ENCODE data around the gene DLGAP3.

DLGAP3 gene

GRCh38 chr1:34906222-34906621, 23.2 kb downstream of the DLGAP3 start:
- no peak for DNase-seq (ENCODE audit: extremely low read depth in 1 of 2, low read depth in 1 of 2)

DNA sequence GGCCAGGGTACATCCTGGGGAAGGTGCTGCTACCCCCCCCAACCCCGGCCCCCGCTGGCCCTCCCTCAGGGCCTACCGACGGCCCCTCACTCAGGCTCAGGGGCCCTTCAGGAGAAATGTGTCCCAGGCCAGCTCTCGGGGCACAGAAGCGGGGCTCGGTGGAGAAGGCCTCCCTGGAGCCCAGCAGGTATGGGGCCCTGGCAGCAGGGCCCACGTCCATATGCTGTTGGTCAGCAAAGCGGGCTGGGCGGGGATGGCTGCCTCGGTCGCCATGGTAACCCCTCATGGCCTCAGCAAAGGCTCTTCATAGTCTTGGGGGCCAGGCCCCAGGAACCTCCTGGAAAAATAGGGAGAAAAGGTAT, 24.4 kb downstream of the DLGAP3 start:
- no peak for DNase-seq (ENCODE audit: extremely low read depth in 1 of 2, low read depth in 1 of 2)

DNA sequence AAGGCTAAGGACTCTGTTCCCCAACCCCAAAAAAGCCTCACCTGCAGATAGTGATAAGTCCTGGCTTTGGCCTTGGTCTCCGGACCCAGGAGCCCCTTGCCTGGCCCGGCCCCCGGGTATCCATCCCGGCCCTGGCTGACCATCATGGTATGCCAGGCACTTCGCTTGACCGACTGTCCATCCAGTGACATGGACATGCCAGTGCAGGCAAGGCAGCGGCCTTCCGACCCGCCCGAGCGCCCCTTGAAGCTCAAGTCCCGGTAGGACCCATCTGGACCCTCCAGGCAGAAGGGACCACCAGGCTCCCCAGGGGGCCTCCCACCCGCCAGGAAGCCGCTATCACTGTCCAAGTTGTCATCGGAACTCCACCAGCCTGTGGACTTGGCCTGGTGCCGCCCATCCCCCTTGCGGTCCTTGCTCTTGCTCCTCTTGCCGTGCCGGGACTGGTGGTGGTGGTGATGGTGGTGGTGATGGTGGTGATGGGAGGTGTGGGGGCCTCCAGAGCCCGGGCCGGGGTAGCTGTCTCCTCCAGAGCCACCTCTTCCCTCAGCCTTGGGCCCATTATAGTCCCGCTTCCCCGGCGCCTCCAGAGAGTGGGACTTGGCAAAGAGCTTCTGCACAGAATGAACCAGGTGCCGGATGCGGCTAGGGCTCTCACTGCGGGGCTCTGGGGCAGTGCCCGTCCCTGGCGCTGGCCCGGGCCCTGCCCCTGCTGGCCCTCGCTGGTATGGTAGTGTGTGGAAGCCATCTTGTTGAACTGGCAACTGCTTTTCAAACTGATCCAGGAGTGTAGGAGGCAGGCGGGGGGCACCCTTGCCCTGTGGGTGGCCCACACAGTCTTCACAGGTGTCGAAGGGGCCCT, 25.0 kb downstream of the DLGAP3 start:
- no peak for DNase-seq (ENCODE audit: extremely low read depth in 1 of 2, low read depth in 1 of 2)

DNA sequence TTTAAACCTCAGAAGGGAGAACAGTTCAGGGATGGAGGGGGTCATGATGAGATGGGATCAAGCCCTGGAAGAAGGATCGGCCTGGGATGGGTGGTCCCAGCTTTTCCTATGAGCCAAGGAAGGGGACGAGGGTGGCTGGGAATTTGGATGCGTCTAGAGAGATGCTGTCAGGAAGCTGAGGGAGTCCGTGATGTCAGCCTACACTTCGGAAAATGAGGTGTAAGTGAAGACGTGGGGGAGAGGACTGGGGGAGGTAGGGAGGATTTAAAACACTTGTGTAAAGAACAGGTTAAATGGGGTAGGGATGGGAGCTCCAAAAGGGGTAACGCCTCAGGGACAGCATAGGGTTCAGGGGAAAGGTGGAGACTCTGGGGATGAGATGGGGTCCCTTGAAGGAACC, 27.5 kb downstream of the DLGAP3 start:
- no peak for DNase-seq (ENCODE audit: extremely low read depth in 1 of 2, low read depth in 1 of 2)

- DNase-seq (ENCODE audit: extremely low read depth in 1 of 2, low read depth in 1 of 2), result no peak
Measured at GRCh38 chr1:34900775-34901502, 28.5 kb downstream of the DLGAP3 start.

DNA sequence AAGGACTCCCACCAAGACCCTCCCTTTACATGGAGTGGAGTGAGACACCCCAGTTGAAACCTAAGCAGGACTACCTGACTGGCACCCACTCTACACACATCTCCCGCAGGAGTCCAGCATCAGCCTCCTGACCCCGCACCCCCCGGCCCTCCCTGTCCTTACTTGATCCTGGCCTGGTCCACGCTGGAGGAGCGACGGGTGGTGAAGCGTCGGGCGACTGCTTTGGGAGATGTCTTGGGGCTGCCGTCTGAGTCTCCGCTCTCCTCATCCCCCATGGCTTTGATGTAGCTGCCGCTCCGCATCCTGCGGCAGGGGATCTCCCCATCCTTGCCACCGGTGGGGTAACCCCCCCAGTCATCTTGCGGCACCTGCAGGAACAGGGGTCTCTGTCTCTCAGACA, 29.5 kb downstream of the DLGAP3 start:
- DNase-seq (ENCODE audit: extremely low read depth in 1 of 2, low read depth in 1 of 2), result no peak

- no peak for DNase-seq (ENCODE audit: extremely low read depth in 1 of 2, low read depth in 1 of 2)
Measured at GRCh38 chr1:34899471-34899870, 30.0 kb downstream of the DLGAP3 start.

GRCh38 chr1:34898330-34898761, 31.1 kb downstream of the DLGAP3 start:
- no peak for DNase-seq (ENCODE audit: extremely low read depth in 1 of 2, low read depth in 1 of 2)

- DNase-seq (ENCODE audit: extremely low read depth in 1 of 2, low read depth in 1 of 2), result no peak
Measured at GRCh38 chr1:34896612-34897011, 32.8 kb downstream of the DLGAP3 start.

GRCh38 chr1:34889705-34890104, 39.7 kb downstream of the DLGAP3 start:
- no peak for DNase-seq (ENCODE audit: extremely low read depth in 1 of 2, low read depth in 1 of 2)

- DNase-seq (ENCODE audit: extremely low read depth in 1 of 2, low read depth in 1 of 2), result no peak
Measured at GRCh38 chr1:34887593-34887992, 41.9 kb downstream of the DLGAP3 start.

- peak; percentile 10 to 29 for DNase-seq (ENCODE audit: extremely low read depth in 1 of 2, low read depth in 1 of 2)
Measured at GRCh38 chr1:34885405-34886247, 43.8 kb downstream of the DLGAP3 start.

DNA sequence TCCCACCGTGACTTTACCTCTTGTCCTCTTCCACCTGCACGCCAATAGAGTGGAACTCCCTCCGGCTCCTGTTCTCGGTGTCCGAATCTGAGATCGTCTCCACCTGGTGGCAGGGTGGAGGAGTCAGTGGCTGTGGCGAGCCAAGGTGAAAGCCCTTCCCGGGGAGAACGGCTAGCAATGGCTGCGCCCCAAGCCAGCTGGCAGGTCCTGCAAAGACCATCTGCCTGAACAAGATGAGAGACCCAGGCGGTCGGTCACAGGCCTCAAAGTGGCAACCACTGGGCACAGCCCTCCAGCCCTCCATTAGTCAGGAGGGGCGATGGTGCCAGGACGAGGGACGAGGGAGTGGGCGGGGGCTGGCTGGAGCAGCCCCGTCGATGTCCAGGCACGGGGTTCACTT, 44.5 kb downstream of the DLGAP3 start:
- DNase-seq (ENCODE audit: extremely low read depth in 1 of 2, low read depth in 1 of 2), result no peak

- no peak for DNase-seq (ENCODE audit: extremely low read depth in 1 of 2, low read depth in 1 of 2)
Measured at GRCh38 chr1:34884536-34884935, 44.9 kb downstream of the DLGAP3 start.

DNA sequence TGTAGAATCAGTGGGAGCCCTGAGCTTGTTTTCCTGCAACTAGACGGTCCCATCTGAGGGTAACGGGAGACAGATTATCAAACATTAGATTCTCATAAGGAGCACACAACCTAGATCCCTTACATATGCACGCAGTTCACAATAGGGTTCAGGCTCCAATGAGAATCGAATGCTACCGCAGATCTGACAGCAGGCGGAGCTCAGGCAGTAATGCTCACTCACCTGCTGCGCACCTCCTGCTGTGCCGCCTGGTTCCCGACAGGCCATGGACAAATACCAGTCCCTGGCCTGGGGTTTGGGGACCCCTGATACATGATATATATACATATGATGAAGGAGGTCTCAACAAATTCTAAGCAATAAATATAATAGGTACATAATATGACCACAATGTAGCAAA, 50.2 kb downstream of the DLGAP3 start:
- no peak for DNase-seq (ENCODE audit: extremely low read depth in 1 of 2, low read depth in 1 of 2)

DNA sequence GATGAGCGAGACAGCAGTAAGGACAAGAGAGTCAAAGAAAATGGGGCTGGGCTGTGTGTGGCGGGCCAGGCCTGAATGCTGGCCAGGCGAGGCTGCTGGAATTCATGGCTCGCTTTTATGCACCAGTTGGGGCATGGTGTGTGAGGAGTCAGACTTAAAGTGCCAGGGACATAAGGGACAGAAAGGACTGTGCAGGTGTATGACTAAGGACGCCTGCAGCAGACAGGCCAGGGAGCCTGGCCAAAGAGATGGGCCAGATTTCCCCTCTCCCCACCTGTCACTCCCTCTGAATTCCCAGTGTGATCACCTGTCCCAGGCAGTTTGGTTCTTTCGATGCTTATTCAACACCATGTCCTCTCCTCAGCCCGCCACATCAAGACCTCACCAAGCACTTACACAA, 53.0 kb downstream of the DLGAP3 start:
- DNase-seq (ENCODE audit: extremely low read depth in 1 of 2, low read depth in 1 of 2), result no peak

GRCh38 chr1:34874296-34874952, 55.0 kb downstream of the DLGAP3 start:
- no peak for DNase-seq (ENCODE audit: extremely low read depth in 1 of 2, low read depth in 1 of 2)

DNA sequence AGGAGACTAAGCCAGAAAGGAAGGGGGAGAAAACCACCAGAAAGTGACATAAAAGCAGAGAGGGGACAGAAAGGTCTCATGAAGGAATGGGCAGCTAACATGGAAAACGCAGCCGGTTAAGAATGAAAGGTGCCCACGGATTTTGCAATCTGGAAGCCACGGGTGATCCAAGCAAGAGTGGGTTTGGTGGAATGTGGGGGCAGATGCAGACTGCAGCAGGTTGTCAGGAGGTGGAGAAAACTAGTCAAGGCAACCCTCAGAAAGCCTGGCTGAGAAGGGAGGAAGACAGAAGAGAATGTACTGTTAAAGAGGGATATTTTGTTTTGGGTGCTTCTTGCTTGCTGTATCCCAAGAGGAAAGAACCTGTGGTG, 57.3 kb downstream of the DLGAP3 start:
- DNase-seq (ENCODE audit: extremely low read depth in 1 of 2, low read depth in 1 of 2), result no peak

DNA sequence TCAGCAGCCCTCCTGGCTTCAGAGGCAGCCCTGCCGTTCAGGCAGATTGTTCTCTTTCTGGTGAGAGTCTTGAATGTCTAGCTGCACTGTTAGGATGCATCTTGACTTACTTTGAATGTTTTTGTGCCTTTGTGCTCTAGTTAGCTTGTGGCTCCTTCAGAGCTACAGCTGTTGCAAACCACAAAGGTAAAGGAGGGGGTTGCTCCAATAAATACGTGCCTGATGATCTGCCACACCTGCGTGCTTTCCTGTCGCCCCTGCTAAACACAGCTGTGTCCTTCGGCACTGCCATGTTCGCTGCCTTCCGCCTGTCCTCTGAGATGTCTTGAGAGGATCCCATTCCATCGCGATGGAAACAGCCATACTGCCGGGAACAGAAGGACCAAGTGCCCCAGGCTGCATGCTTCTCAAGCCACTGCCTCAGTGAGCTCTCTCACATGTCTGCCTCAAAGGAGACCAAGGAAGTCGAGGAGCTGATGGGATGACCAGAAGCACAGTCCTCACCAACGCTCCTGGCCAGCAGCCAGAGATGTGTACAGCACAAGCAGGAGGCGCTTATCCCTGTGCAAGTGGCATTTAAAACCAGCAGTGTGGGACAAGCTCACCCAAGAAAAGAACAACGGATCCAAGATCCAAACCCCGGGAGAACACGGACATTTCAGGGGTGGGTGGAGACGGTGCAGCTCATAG, 57.9 kb downstream of the DLGAP3 start:
- no peak for DNase-seq (ENCODE audit: extremely low read depth in 1 of 2, low read depth in 1 of 2)

DNA sequence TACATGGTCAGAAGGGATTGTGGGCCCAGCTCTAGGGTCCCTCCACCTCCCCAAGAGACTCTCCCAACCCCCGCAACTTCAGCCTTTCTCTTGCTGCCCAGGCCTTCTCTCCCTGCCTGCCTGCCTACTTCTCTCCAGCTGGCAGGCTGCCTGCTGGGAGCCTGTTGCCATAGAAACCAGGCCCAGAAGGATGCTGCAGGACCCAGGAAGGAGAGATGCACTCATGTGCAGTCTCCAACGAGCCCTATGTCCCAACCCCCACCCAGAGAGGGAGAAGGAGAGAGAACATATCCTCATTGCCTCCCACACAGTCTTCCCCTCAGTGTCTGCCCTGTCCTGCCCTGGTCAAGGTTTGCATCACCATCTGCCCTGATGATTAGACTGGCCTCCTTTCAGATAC, 59.1 kb downstream of the DLGAP3 start:
- no peak for DNase-seq (ENCODE audit: extremely low read depth in 1 of 2, low read depth in 1 of 2)
